ENCODE data around the gene TNIK.

Gene TNIK

DNA sequence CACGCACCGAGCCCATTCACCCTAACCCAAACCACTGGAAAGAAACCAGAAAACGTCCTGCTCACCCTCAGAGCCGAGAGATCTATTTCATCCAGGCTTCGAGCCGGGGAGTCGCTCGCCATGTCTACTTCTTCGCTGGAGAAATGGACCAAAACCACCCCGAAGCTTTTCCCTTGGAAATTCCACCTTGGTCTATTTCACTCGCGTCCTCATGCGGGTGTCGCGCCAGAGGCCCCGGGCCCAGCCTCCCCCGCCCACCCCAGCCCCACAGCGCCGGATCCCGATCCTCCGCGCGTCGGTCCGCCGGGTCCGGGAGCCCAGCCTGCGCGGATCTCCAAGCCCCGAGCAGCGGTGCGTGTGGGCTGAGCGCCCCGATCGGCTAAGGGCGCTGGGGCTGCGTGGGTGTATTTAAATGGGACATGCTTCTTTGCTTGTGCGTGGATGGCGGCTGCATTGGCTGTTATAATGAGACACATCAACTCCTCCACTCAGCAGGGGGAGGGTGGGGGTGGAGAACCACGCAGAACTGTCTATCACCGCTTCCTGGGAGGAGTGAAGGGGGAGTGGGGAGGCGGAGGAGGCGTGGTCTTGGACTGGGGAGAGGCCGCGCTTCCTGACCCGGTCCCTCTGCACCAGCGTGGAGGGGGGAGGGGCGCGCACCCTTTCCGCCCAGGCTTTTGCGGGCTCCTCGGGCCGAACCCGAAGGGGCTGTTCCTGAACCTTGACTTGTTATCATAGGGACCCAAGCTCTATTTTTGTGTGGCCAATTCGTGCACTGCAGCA is at the start of gene TNIK:
TSS of gene TNIK (minus strand) at position 464 of the 783 bp plus-strand sequence. CDS start at position 122, 342 bp downstream.
- peak; percentile 87 to 93 (median 88) for DNase-seq (ENCODE audit: low read depth in 3 of 3)

DNA sequence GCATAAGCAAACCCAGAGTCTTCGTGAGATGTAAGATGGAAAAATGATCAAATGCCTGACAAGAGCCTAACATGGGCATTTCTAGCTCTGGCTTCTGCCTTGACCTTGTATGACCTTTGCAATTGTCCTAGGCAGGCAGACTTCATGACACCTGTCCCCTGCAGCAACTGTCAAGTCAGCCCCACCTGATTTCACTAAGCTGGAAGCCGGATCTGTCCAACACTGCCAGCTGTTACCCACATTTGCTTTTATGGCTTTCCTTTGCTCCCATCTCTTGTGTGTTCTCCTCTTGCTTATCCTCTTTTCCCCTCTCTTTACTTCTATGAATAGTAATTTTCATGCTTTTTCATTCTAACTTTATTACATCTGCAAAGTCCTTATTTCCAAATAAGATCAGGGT is 48.5 kb upstream of the TNIK start:
- no peak for DNase-seq (ENCODE audit: low read depth in 3 of 3)

- DNase-seq (ENCODE audit: low read depth in 3 of 3): no peak
These were observed 48.0 kb upstream of the TNIK start for GRCh38 chr3:171508206-171508605.

GRCh38 chr3:171506743-171507319 is 46.6 kb upstream of the TNIK start:
- no peak for DNase-seq (ENCODE audit: low read depth in 3 of 3)

- DNase-seq (ENCODE audit: low read depth in 3 of 3): no peak
These were observed 45.7 kb upstream of the TNIK start for GRCh38 chr3:171505822-171506333.

DNA sequence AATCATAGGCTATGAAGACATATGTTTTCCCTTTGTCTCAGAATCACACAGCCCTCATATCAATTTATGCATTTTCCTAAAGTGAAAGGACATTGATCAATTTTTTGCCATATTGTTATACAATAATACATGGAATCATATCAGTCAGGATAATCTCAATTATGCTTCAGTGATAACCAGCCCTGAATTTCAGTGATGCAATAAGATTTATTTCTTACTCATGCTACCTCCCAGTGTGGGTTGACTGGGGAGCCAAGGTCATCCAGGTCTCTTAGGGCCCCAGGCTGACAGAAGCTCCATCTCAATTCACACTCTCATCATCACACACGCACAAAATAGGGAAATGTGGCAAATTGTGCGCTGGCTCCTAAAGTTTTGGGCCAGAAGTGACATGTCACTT is 44.2 kb upstream of the TNIK start:
- no peak for DNase-seq (ENCODE audit: low read depth in 3 of 3)

DNA sequence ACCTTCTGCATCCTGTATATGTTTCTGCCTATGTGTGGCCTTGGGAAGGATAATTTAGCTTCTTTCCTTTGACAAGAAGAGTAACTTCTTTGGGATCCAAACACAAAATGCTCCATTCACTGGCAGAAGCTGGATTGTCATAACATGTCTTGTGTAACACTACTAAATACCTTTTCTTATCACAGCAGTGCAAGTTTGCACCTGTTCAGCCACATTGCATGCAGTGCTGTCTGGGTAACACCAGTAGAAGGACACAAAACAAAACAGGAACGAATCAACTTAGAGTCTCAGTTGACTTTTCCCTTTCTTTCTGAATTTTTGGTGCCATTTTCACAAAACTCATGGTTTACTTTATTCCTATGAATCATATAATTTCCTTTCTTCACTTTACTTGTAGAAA is 43.6 kb upstream of the TNIK start:
- DNase-seq (ENCODE audit: low read depth in 3 of 3): no peak

DNA sequence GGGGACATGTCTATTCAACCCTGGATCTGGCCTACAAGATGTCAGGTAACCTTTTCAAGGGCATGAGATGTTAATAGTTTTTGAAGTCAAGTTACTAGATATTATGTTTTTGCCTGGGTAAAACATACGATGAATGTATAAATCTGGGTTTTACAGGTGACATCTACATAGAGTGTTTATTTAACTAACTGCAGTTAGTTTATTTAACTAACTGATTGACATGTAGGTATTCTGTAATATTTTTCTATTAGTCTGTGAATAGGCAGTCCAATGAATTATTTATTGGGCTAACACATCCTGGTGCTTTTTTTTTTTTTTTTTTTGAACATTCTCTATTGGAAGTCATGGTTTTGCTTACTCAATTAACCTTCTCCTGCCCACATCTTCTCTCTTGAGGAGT is 38.7 kb upstream of the TNIK start:
- no peak for DNase-seq (ENCODE audit: low read depth in 3 of 3)

DNA sequence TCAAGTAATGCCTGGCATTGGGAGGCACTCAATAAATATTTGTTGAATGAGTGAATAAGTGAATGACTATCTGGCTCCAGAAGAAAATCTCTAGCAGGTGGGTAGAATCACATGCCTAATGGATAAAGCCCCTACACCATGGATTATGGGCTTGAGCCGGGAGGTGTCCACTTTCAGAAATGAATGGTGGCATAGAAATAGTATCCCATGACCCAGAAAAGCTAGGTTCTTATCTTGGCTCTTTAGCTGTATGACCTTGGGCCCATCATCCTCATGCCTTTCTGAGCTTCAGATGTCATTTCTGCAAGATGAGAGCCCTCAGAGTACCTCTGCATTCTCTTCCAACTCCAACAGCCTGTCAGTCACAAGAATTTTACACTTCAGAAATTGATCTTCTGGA is 37.3 kb upstream of the TNIK start:
- no peak for DNase-seq (ENCODE audit: low read depth in 3 of 3)

DNA sequence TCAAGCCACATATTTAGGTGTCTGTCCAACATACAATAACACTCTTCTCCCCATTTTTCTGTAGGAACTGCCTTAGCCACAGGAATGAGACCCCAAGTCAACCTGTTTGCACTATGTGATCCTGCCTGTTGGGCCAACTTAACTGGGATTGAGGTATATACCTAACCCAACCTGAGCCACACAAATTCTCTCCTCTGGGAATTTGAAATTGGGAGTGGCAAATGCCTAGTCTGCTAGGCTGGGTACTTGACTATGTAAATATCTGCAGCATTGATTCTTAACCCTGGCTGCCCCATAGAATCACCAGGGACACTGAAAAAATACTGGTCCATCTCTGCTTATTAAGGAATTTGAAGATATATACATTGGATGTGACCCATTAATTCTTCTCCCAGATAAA is 35.2 kb upstream of the TNIK start:
- DNase-seq (ENCODE audit: low read depth in 3 of 3): no peak

DNA sequence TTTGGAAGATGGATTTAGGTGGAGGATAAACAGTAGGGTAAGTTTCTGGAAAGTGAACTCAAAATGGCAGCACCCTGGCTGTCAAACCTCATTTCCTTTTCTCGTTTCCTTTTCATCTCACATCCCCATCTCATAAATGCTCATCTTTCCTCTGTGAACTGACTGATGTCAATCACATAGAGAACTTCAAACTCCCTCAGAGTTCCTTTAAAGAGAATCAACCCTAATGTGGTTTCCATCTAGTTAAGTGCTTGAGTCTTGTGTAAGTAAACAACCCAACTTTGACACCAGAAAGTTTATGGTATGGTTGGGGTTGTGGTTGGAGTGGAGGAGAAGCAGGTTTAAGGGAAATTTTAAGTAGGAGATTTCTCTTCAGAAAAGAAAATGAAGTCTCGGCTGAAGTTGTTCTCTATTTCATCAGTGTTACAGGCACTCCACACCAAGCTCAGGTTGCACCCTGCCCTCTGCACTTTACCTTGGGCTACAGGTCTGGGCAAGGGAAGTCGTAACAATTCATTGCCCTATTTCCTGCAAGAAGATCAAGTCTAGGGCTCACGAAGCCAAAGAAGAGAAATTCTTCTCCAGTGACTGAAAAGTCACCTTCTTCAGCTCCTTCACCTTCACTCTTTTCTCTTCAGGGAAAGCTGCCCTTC is 34.4 kb upstream of the TNIK start:
- no peak for DNase-seq (ENCODE audit: low read depth in 3 of 3)

DNA sequence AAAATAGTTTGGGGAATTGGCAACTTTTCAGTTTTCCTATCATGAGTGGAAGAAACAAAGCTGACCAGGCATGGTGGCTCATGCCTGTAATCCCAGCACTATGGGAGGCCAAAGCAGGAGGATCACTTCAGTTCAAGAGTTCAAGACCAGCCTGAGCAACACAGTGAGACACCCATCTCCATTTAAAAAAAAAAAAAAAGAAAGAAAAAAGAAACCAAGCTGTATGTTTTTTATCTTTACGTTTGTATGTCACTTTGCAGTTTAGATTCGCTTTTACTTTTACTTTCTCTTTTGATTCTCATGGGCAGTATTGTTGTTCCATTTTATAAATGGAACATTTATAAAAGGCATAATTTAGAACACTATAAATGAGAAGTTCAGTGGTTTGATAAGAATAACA is 31.2 kb upstream of the TNIK start:
- DNase-seq (ENCODE audit: low read depth in 3 of 3): no peak

DNA sequence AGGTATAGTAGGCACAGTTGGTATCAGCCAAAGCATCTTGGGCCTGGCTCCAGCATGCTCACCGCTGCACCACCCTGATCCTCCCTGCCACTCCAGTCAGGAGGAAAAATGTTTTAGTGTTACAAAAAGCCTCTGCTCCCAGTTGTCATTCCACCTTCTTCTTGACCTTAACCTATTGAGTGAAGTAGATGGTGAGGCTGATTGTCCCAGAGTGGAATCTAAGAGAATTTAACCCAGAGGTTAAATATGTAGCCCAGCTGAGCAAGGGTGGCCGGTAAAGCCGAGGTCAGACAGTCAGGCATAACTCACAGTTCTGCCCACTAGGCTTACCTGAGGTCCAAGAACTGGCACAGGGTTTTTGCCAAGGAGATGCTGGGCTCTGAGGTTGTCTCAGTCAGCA is 30.7 kb upstream of the TNIK start:
- no peak for DNase-seq (ENCODE audit: low read depth in 3 of 3)

DNA sequence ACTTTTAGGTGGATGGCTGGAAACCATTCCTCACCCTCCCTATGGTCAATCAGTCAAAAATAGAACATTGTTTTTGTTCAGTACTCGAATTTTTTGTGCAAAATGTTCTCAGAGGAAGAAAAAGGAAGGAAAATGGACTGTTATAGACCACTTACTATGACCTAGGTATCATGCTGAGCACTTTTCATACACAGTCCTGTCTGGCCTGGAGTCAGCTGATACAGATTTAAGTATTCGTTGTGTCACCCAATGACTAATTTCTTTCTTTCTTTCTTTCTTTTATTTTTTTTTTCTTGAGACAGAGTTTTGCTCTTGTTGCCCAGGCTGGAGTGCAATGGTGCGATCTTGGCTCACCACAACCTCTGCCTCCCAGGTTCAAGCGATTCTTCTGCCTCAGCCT is 29.1 kb upstream of the TNIK start:
- no peak for DNase-seq (ENCODE audit: low read depth in 3 of 3)

- no peak for DNase-seq (ENCODE audit: low read depth in 3 of 3)
These were observed 28.3 kb upstream of the TNIK start for GRCh38 chr3:171488479-171488878.

- DNase-seq (ENCODE audit: low read depth in 3 of 3): no peak
These were observed 27.2 kb upstream of the TNIK start for GRCh38 chr3:171487382-171487781.

DNA sequence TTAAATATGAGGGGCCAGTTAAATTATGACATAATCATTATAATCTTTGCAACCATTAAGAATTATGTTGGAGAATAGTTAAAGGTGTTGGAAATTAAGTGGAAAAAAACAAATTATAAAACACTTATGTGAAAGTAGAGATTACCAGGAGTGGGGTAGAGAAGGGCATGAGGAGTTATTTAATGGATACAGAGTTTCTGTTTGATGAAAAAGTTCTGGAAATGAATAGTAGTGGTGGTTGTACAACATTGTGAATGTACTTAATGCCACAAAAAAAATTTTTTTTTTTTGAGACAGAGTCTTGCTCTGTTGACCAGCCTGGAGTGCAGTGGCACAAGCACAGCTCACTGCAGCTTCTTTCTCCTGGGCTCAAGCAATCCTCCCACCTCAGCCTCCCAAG is 25.1 kb upstream of the TNIK start:
- no peak for DNase-seq (ENCODE audit: low read depth in 3 of 3)

GRCh38 chr3:171481011-171481410 is 20.8 kb upstream of the TNIK start:
- DNase-seq (ENCODE audit: low read depth in 3 of 3): no peak

DNA sequence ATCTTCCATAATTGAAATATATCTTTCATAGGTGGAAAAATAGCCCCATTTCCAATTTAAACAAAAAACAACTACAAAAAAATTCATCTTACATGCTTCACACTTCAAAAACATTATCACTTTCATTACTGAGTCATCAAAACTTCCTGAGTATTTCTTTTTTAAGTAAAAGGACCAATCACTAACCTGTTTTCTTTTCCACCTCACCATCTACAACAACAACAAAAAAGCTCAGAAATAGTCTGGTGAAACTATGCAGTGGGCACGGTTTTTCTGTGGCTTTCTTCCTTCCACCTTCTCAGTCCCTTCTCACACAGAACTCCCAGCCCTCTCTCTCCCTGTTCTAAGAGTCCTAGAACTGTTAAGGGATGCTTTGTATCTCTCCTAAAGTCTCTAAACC is 20.3 kb upstream of the TNIK start:
- no peak for DNase-seq (ENCODE audit: low read depth in 3 of 3)

DNA sequence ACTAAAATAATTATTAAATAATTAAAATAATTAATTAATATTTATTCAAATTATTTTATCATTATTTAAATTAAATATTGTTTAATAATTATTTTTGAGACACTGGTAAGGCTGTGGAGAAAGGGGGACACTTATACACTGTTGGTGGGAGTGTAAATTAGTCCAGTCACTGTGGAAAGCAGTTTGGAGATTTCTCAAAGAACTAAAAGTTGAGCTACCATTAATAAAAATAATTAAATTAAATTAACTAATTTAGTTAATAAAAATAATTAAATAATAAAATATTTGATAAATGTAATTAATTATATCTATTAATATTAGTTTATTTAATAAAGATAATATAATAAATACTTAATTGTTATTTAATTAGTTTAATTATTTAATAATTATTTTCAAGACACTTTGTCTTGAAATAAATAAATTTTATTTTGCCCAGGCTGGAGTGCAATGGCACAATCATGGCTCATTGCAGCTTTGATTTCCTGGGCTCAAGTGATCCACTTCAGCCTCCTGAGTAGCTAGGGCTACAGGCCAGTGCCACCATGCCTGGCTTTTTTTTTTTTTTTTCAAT is 16.4 kb upstream of the TNIK start:
- no peak for DNase-seq (ENCODE audit: low read depth in 3 of 3)

DNA sequence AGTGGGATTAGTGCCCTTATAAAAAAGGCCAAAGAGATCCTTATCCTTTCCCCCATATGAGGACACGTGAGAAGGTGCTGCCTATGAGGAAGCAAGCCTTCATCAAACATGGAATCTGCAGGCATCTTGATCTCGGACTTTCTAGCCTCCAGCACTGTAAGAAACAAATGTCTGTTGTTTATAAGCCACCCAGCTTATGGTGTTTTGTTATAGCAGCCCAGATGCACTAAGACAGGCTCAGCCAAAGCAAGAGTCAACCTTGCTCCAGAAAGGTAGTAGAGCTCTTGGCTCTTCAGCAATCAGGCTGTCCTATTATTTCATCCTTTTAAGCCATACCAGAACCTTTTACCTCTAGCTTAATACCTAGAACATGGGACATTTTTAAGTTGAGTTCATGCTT is 12.3 kb upstream of the TNIK start:
- DNase-seq (ENCODE audit: low read depth in 3 of 3): no peak

GRCh38 chr3:171470714-171471227 is 10.6 kb upstream of the TNIK start:
- DNase-seq (ENCODE audit: low read depth in 3 of 3): no peak

Measured in stimulated activated CD4-positive, alpha-beta T cell treated with anti-CD3 and anti-CD28 coated beads, TNF-alpha, amount 100 ng/mL, for 48 hours (primary cell).